HG02885 (cell line): ENCODE measurements around the gene OSGIN1.

ENCODE experiments used
- ATAC-seq: cut with Tn5 transposase; IDR thresholded peaks from one replicate; pipeline ENCODE4 v1.9.1; 2021; ENCODE audit warnings: mild to moderate bottlenecking; ENCODE audit not compliant: unreplicated experiment, poor library complexity

Gene OSGIN1, protein sequence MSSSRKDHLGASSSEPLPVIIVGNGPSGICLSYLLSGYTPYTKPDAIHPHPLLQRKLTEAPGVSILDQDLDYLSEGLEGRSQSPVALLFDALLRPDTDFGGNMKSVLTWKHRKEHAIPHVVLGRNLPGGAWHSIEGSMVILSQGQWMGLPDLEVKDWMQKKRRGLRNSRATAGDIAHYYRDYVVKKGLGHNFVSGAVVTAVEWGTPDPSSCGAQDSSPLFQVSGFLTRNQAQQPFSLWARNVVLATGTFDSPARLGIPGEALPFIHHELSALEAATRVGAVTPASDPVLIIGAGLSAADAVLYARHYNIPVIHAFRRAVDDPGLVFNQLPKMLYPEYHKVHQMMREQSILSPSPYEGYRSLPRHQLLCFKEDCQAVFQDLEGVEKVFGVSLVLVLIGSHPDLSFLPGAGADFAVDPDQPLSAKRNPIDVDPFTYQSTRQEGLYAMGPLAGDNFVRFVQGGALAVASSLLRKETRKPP

GRCh38 chr16:83952940-83953795, at the start of gene OSGIN1:
Gene OSGIN1 (plus strand): TSS chr16:83953240. CDS start chr16:83957672, 4,432 bp downstream.
- ATAC-seq = peak; percentile 78

- no peak for ATAC-seq
These were observed 49.3 kb upstream of the OSGIN1 start for GRCh38 chr16:83903751-83904150.

DNA sequence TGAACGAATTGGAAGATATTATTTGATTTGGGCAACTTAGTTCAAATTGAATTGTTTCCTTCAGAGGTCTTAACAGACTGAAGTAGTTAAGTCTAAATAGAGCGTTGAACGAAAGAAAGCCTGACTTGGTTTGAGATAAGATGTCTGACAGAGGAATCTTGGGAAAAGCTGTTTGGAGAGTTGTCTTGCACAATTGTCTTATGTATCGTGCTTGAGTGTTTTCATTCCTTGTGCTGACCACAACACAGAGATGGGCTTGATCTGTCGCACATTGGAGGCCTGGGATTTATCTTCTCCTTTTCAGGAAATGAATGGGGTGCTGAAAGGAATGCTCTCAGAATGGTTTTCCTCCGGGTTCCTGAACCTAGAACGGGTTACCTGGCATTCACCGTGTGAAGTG, 46.4 kb upstream of the OSGIN1 start:
- ATAC-seq = no peak

DNA sequence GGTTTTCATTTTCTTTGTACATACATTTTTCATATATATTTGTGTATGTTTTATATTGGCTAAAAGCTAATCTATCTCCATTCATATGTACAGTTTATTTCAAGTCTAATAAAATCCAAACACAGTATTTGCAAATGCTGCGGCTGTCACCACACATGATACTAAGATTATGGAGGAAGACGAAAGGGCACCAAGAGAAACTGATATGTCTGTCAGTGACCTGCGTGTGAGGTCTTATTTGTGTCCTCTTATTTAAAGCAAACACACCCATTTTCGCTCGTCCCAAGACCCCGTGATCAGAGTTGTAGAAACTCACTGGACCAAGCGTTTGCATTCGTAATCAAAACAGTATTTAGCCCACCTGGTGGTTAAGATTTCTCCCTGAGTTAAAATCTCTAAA, 45.9 kb upstream of the OSGIN1 start:
- ATAC-seq = no peak

GRCh38 chr16:83907631-83908250, 45.3 kb upstream of the OSGIN1 start:
- no peak for ATAC-seq

GRCh38 chr16:83908798-83909197, 44.2 kb upstream of the OSGIN1 start:
- no peak for ATAC-seq

DNA sequence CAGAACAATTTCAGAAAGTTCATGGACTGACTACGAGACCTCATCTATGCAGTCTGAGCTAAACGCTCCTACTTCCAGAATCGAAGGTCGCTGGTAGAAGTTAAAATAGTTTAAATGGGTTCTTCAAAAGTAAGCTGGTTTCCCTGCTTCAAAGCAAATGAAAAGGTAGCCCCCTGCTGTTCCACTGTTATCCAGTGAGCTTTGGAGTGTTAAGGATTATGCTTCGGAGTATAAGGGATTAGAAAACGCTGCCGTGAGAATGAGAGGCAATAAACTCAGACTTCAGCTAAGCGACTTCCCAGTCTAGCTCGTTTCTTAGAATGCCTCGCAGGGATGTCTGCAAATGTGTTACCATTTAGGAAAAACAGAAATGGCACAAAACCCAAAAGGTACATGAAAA, 41.8 kb upstream of the OSGIN1 start:
- no peak for ATAC-seq

DNA sequence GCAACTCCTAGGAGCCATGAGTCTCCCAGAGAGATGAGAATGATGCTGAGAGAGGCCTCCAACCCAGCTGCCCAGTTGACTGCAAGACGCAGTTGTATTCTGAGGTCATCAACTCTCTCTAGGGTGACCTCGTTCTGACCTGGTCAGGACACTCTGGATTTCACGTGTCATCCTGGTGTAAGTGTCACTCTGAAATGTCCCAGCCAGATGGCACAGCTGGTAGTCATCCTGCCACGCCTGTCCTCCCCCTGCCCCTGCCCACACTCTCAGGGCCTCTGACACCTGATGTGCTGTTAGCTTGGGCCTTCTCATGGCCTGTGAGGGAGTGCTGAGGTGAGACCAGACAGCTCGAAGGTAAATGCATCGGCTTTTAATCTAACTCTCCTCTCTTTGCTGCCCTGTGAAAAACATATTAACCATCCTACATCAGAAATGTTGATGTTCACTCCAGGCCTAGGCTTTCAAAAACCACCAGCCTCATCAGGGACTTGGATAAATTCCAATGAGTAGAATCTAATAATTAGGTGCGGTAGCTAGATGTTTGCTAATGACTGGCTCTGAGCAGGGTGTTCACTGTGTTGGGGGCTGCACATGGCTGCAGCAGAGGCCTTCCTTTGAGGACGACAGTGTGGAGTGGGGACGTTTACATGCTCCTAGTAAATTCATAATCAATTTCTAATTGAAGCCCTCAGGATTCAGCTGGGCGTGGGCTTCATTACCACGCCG, 40.4 kb upstream of the OSGIN1 start:
- ATAC-seq = no peak

GRCh38 chr16:83913245-83913633, 39.8 kb upstream of the OSGIN1 start:
- ATAC-seq = no peak

DNA sequence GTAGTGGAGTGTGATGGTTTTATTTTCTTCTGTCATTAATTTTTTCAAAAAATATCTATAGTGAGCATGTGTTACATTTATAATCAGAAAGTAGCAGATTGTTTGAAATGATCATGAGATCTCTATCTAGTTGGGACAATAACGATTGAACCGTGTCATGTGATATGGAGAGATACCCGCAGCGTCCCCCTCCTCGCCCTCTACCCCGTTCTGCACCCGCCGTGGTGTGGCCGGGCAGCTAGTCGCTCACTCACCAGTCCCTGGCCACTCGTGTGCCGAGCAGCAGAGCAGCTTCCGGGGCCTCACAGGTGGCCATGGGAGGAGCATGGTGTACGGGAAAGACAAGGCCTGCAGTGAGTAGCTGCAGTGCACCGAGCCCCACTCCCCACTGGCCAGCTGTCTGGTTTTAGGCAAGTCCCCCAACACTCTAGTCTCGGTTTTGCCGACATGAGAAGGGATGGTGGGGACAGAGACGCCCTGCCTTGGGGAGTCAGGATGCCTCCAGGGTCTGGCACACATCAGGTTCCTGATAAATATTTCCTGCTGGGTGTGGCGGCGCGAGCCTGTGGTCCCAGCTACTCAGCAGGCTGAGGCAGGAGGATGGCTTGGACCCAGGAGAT, 38.8 kb upstream of the OSGIN1 start:
- ATAC-seq = no peak

DNA sequence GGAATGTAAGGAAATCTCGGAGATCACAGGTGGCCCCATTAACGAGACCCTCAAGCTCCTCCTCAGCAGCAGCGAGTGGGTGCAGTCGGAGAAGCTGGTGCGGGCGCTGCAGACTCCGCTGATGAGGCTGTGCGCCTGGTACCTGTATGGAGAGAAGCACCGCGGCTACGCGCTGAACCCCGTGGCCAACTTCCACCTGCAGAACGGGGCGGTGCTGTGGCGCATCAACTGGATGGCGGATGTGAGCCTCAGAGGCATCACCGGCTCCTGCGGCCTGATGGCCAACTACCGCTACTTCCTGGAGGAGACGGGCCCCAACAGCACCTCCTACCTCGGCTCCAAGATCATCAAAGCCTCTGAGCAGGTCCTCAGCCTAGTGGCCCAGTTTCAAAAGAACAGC, 38.0 kb upstream of the OSGIN1 start:
- no peak for ATAC-seq

- ATAC-seq = no peak
These were observed 37.5 kb upstream of the OSGIN1 start for GRCh38 chr16:83915491-83915890.

GRCh38 chr16:83917152-83918120, 35.6 kb upstream of the OSGIN1 start:
- no peak for ATAC-seq

- ATAC-seq = no peak
These were observed 32.0 kb upstream of the OSGIN1 start for GRCh38 chr16:83920894-83921491.

GRCh38 chr16:83923581-83924365, 29.3 kb upstream of the OSGIN1 start:
- no peak for ATAC-seq

GRCh38 chr16:83924686-83925085, 28.4 kb upstream of the OSGIN1 start:
- no peak for ATAC-seq

- no peak for ATAC-seq
These were observed 27.7 kb upstream of the OSGIN1 start for GRCh38 chr16:83925095-83925905.
